A549 (cell line): ENCODE measurements around the gene SLC25A13. TPM values are rescaled to one million over a fixed set of nuclear protein-coding genes. Genes with fewer than 3 reads are reported as not detected.

ENCODE experiments used
- ATAC-seq, 2 experiments: fragments of 200-7000 bp in 1 of 2; fragments of >200 bp in 1 of 2; cut with Nextera tagmentation in 1 of 2; cut with Tn5 transposase in 1 of 2; 3 replicates each; pipeline versions ENCODE4 v1.8.0 to v1.9.1; 2018 to 2020; ENCODE audit warnings: mild to moderate bottlenecking in 1 of 2, moderate library complexity in 1 of 2
- CTCF ChIA-PET: fragments of 300-600 bp; sonication (Branson Sonifier 250); formaldehyde crosslinking; extraction: SDS; loops from one replicate; lab custom pipeline; 2021; ENCODE audit warnings: antibody characterized with exemption, inconsistent platforms; lab: Yijun Ruan, JAX
- POLR2A ChIA-PET: fragments of 350-600 bp; formaldehyde crosslinking; extraction: SDS; loops from one replicate; lab custom pipeline; 2021; ENCODE audit warnings: antibody characterized with exemption, inconsistent platforms; lab: Yijun Ruan, JAX
- DNase-seq, 2 experiments: peaks; one replicate each; pipeline versions ENCODE4 v3.0.0 to v3.0.0-alpha.2; 2011 to 2016; ENCODE audit warnings: low read depth in 1 of 2, low spot score in 1 of 2
- FAIRE-seq: peaks from 2 replicates; lab custom pipeline; 2011; peaks lifted over from hg19 to GRCh38; lab: Jason Lieb, UNC
- H3K27ac ChIP-seq, 2 experiments: fragments of >200 bp; sonication (Bioruptor Twin); formaldehyde crosslinking; 3 replicates each; pipeline ENCODE4 v1.5.1; 2016 to 2017
- H3K4me1 ChIP-seq: fragments of >200 bp; sonication (Bioruptor Twin); formaldehyde crosslinking; 3 replicates; pipeline ENCODE4 v1.6.1; 2016
- H3K4me2 ChIP-seq: fragments of >200 bp; sonication (Bioruptor Twin); formaldehyde crosslinking; 3 replicates; pipeline ENCODE4 v1.6.1; 2016
- H3K4me3 ChIP-seq: fragments of >200 bp; sonication (Bioruptor Twin); formaldehyde crosslinking; 3 replicates; pipeline ENCODE4 v1.5.1; 2016
- H3K9me3 ChIP-seq: fragments of >200 bp; sonication (Bioruptor Twin); formaldehyde crosslinking; 3 replicates; pipeline ENCODE4 v1.6.1; 2016
- CBX2 ChIP-seq: fragments of 200-600 bp; sonication (generic); IDR thresholded peaks from 2 replicates; pipeline ENCODE4 v1.6.1; 2016; ENCODE audit warnings: low read depth, mild to moderate bottlenecking, borderline replicate concordance
- EP300 ChIP-seq, 2 experiments: fragments of >200 bp; sonication (Bioruptor Twin); formaldehyde crosslinking; IDR thresholded peaks; 2 replicates in 1 of 2; 3 replicates in 1 of 2; pipeline ENCODE4 v1.6.1; 2016 to 2017
- FOSL2 ChIP-seq, 2 experiments: fragments of 450-650 bp in 1 of 2; fragments of >200 bp in 1 of 2; sonication (Bioruptor Twin) in 1 of 2; formaldehyde crosslinking; IDR thresholded peaks; 2 replicates each; pipeline versions ENCODE4 v1.5.0 to v1.6.1; 2016 to 2020; ENCODE audit warnings: mild to moderate bottlenecking in 1 of 2, moderate library complexity in 1 of 2
- FOXS1 ChIP-seq: fragments of 250-450 bp; sonication (Bioruptor Pico); IDR thresholded peaks from 2 replicates; pipeline ENCODE4 v1.5.0; 2020; ENCODE audit warnings: mild to moderate bottlenecking, moderate library complexity
- HEYL ChIP-seq: fragments of 250-450 bp; sonication (Bioruptor Pico); IDR thresholded peaks from 2 replicates; pipeline ENCODE4 v1.8.0; 2021; ENCODE audit warnings: mild to moderate bottlenecking, moderate library complexity
- HOXB13 ChIP-seq: fragments of 250-450 bp; sonication (Bioruptor Pico); IDR thresholded peaks from 2 replicates; pipeline ENCODE4 v1.5.0; 2020; ENCODE audit warnings: low read depth, mild to moderate bottlenecking, moderate library complexity
- JUN ChIP-seq, 2 experiments: fragments of >200 bp; sonication (Bioruptor Twin); formaldehyde crosslinking; IDR thresholded peaks; 2 replicates in 1 of 2; 3 replicates in 1 of 2; pipeline ENCODE4 v1.6.1; 2016 to 2017
- KDM5A ChIP-seq: fragments of 200-600 bp; sonication (generic); IDR thresholded peaks from 2 replicates; pipeline ENCODE4 v1.6.1; 2016; ENCODE audit warnings: antibody characterized with exemption, mild to moderate bottlenecking
- MYC ChIP-seq: IDR thresholded peaks from 2 replicates; pipeline ENCODE4 v1.6.1; 2012; ENCODE audit warnings: mild to moderate bottlenecking, inconsistent platforms, low read length, improper control_type of control experiment, borderline replicate concordance
- NR3C1 ChIP-seq: fragments of >200 bp; sonication (Bioruptor Twin); formaldehyde crosslinking; IDR thresholded peaks from 3 replicates; pipeline ENCODE4 v1.6.1; 2017
- POLR2A ChIP-seq: IDR thresholded peaks from 2 replicates; pipeline ENCODE4 v1.6.1; 2012; ENCODE audit warnings: mild to moderate bottlenecking, low read length
- RNF2 ChIP-seq: fragments of 200-600 bp; sonication (generic); IDR thresholded peaks from 2 replicates; pipeline ENCODE4 v1.6.1; 2016; ENCODE audit warnings: low read depth, mild to moderate bottlenecking, antibody characterized with exemption, moderate library complexity, borderline replicate concordance
- SMC3 ChIP-seq: fragments of >200 bp; sonication (Bioruptor Twin); formaldehyde crosslinking; IDR thresholded peaks from 3 replicates; pipeline ENCODE4 v1.6.1; 2018; ENCODE audit warnings: inconsistent platforms
- ZC3H11A ChIP-seq: fragments of 450-650 bp; IDR thresholded peaks from 2 replicates; pipeline ENCODE4 v1.6.1; 2014; ENCODE audit warnings: antibody characterized with exemption, mild to moderate bottlenecking
- ZFP36 ChIP-seq: fragments of 450-650 bp; IDR thresholded peaks from 2 replicates; pipeline ENCODE4 v1.6.1; 2014; ENCODE audit warnings: borderline replicate concordance; ENCODE audit not compliant: partially characterized antibody
- ZSCAN20 ChIP-seq: fragments of 250-450 bp; sonication (Bioruptor Pico); IDR thresholded peaks from 2 replicates; pipeline ENCODE4 v1.8.0; 2022; ENCODE audit warnings: mild to moderate bottlenecking, moderate library complexity
- WGBS: methylation state at CpG from one replicate; pipeline ENCODE4 v1.1.6; 2017; ENCODE audit errors: missing lambda C conversion rate; 5-methylcytosine and 5-hydroxymethylcytosine counted together
- polyA plus RNA-seq, 4 experiments: library from polyadenylated mRNA; depleted of rRNA in 3 of 4; stranded (reverse); fragments of >200 nt; fragmentation: RNase III in 1 of 4; extraction: RNeasy Plus Mini Kit Qiagen cat#74134 plus additional on column Dnase treatment in 1 of 4; gene quantifications; 2 replicates in 3 of 4; 3 replicates in 1 of 4; pipeline ENCODE4 v1.2.3, GENCODE V29; 2011 to 2017
- TF ChIP-seq, protein P1 (sequence below): fragments of >200 bp; sonication (Bioruptor Twin); formaldehyde crosslinking; IDR thresholded peaks from 3 replicates; pipeline ENCODE4 v1.6.1; 2016
- TF ChIP-seq, protein P2 (sequence below): fragments of >200 bp; sonication (Bioruptor Twin); formaldehyde crosslinking; IDR thresholded peaks from 2 replicates; pipeline ENCODE4 v1.6.1; 2016
- TF ChIP-seq, protein P3 (sequence below): fragments of 150-350 bp; IDR thresholded peaks from 2 replicates; pipeline ENCODE4 v1.6.1; 2014; ENCODE audit warnings: low read depth, mild to moderate bottlenecking, low read length
- TF ChIP-seq, protein P4 (sequence below): IDR thresholded peaks from 2 replicates; pipeline ENCODE4 v1.6.1; 2012

SLC25A13 gene
- polyA plus RNA-seq, 2 of the 4 experiments (the other 2 are of a cell fraction): 32.7 to 51.0 TPM

DNA sequence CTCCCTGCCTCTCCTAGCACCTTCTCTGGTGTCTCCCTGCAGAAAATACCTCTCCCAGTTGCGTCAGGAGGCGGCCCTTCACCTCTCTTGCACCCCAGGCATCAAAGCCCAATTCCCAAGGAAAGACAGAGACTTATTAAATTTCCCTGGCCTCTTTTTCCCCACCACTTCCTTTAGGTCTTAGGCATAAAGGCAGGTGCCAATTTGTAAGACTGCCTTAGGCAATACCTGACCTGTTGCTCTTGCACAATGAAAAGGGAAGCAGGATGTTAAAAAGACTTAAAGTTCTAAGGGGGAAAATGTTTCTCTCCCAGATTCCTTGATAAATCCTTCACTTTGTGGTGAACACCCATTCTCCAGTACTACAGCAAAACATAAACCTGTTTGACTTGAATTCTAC is 186.7 kb downstream of the SLC25A13 start (continued):
- TF ChIP-seq, protein P1, sequence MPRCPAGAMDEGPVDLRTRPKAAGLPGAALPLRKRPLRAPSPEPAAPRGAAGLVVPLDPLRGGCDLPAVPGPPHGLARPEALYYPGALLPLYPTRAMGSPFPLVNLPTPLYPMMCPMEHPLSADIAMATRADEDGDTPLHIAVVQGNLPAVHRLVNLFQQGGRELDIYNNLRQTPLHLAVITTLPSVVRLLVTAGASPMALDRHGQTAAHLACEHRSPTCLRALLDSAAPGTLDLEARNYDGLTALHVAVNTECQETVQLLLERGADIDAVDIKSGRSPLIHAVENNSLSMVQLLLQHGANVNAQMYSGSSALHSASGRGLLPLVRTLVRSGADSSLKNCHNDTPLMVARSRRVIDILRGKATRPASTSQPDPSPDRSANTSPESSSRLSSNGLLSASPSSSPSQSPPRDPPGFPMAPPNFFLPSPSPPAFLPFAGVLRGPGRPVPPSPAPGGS: no peak
- TF ChIP-seq JUN (IDR thresholded peaks at IDR 0.05) (no peak), KDM5A (no peak), SMC3 (no peak), RNF2 (no peak)

DNA sequence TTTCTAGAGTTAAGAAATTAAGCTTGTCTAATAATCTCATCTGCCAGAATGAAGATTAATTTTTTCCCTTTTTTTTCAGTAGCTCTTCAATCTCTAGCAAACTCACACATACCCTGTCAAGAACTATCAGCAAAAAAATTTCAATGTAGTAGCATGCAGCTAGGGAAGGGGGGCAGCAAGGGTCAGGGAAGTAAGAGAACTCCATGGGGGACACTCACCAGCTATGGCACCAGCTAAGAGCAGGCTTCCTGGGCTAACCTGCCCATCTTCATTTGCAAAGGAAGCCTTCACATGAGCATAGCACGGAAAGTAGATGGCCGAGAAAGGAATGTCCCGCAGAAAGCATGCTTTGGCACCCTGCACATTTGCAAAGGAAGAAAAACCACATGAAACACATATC is 190.4 kb downstream of the SLC25A13 start:
- WGBS: 98% methylated on average over 3 of the region's 3 CpGs
- POLR2A ChIA-PET: no interaction called here
- no peak overlapping the region for H3K4me3 ChIP-seq
- H3K9me3 ChIP-seq: no peaks in the 10 kb centered on the region
- no peak for TF ChIP-seq EP300 (IDR thresholded peaks at IDR 0.05)
- TF ChIP-seq RNF2: no peak
- TF ChIP-seq, protein P2, sequence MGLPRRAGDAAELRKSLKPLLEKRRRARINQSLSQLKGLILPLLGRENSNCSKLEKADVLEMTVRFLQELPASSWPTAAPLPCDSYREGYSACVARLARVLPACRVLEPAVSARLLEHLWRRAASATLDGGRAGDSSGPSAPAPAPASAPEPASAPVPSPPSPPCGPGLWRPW: no peak
- TF ChIP-seq ZFP36: no peak
- TF ChIP-seq NR3C1: no peak
- TF ChIP-seq HEYL (CRISPR knock-in tag): no peak
- no peak for TF ChIP-seq FOXS1 (CRISPR knock-in tag)
- TF ChIP-seq, protein P3, sequence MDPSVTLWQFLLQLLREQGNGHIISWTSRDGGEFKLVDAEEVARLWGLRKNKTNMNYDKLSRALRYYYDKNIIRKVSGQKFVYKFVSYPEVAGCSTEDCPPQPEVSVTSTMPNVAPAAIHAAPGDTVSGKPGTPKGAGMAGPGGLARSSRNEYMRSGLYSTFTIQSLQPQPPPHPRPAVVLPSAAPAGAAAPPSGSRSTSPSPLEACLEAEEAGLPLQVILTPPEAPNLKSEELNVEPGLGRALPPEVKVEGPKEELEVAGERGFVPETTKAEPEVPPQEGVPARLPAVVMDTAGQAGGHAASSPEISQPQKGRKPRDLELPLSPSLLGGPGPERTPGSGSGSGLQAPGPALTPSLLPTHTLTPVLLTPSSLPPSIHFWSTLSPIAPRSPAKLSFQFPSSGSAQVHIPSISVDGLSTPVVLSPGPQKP: no peak
- TF ChIP-seq MYC: no peak
- TF ChIP-seq HOXB13 (CRISPR knock-in tag): no peak
- TF ChIP-seq CBX2: no peak
- TF ChIP-seq ZC3H11A: no peak
- ATAC-seq: no peak; a peak in 1 of 6 replicates
- peaks cover 4% of the 10 kb centered on the region for H3K4me1 ChIP-seq
- no peak overlapping the region for H3K4me2 ChIP-seq
- no peak for FAIRE-seq
- DNase-seq: no peak
- H3K27ac ChIP-seq: no peak overlapping the region
- CTCF ChIA-PET: interaction anchor here (2.4 kb wide), 1 partner anchor 55 kb away, joined by 7 read pairs; no protein-coding TSS in a partner anchor

DNA sequence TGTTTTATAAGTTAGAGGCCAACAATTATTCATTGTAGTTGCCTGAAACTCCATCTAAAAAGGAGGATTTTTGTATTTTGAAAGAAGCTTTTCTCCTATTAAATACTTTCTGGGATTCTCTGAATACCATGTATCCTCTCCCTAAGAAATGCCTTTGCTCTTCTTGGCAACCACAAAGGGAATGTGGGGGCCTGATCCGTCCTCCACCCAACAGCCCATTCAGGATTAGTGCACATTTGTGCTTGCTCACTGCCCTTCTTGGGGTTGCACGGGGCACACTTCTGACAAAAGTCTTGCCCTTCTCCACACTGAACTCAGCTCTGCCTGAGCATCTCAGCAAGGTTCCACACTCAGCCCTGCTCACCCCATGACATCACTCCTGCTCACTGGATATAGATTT is 194.2 kb downstream of the SLC25A13 start:
- peaks cover 10% of the 10 kb centered on the region for H3K4me1 ChIP-seq
- ATAC-seq: no peak
- CTCF ChIA-PET: no interaction called here
- H3K4me2 ChIP-seq: no peak overlapping the region
- 83% methylated on average over 2 of the region's 2 CpGs for WGBS
- POLR2A ChIA-PET: no interaction called here
- H3K27ac ChIP-seq: no peak overlapping the region
- no peak overlapping the region for H3K4me3 ChIP-seq
- TF ChIP-seq NR3C1: no peak
- TF ChIP-seq, protein P1: no peak
- no peak for TF ChIP-seq ZSCAN20 (CRISPR knock-in tag)
- no peak for TF ChIP-seq EP300 (IDR thresholded peaks at IDR 0.05)
- TF ChIP-seq, protein P3: no peak
- no peak for TF ChIP-seq CBX2
- no peak for TF ChIP-seq FOSL2 (IDR thresholded peaks at IDR 0.05)
- no peak for TF ChIP-seq FOSL2 (CRISPR knock-in tag; IDR thresholded peaks at IDR 0.05)
- TF ChIP-seq, protein P4, sequence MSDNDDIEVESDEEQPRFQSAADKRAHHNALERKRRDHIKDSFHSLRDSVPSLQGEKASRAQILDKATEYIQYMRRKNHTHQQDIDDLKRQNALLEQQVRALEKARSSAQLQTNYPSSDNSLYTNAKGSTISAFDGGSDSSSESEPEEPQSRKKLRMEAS: no peak
- TF ChIP-seq POLR2A: no peak
- TF ChIP-seq, all 56 proteins: peak for 0
- no peaks in the 10 kb centered on the region for H3K9me3 ChIP-seq
- FAIRE-seq (no peak), DNase-seq (no peak)
